Measurements from ENCODE around the gene NRCAM. TPM values are rescaled to one million over a fixed set of nuclear protein-coding genes. Genes with fewer than 3 reads are reported as not detected.

NRCAM gene
- total and polyA plus RNA-seq, 12 donors, result 0.08 to 1.3 (median 0.38) TPM

DNA sequence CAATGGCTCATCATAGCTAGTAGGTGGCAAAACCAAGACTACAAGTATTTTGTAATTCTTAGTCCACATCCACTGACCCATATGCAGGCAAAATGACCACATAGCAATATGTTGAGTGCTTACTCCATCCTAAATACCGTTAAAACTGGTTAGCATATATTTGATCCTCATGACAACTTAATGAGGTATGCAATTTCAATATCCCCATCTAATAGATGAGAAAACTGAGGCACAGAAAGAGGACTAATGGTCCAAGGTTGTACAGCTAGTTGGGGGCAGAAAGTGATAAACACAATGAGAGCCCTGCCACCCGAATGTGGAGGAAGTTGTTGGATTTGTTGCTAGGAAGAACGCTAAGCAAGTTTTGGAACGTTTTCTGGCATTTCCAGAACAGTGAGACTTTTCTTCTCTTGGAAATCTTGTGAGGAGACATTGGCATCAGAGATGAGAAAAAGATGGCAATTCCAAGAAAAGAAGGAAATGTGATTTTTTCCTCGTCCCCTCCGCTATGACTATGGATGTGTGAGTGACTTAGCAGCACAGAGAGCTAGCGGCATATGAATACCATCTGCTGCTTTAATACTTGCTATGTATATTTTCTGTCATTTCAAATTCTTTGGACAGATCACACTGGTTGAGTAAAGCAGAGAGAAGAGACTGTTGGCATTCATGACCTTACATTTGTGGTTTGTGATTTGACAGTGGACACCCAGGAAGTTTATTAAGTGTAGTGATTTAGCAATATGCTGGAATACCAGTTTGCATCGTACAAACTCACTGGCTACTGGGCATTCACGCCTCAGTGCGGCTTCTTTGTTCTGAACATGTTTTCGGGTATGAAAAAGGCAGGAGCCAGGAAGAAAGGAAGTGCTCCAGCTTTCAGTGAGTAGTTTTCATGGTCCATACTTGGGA lies 51.5 kb downstream of the NRCAM start:
- 89 to 90% methylated on average over 11 of the region's 11 CpGs for WGBS, 2 donors
- Histone ChIP-seq H3K4me3 (no peak overlapping the region), H3K9me3 (no peaks in the 10 kb centered on the region), H3K4me1 (no peaks in the 10 kb centered on the region), H3K36me3 (no peaks in the 10 kb centered on the region), H3K27ac (no peak overlapping the region), H3K27me3 (no peaks in the 10 kb centered on the region)
- DNase-seq (no peak), ATAC-seq (no peak)
- TF ChIP-seq, protein P1, sequence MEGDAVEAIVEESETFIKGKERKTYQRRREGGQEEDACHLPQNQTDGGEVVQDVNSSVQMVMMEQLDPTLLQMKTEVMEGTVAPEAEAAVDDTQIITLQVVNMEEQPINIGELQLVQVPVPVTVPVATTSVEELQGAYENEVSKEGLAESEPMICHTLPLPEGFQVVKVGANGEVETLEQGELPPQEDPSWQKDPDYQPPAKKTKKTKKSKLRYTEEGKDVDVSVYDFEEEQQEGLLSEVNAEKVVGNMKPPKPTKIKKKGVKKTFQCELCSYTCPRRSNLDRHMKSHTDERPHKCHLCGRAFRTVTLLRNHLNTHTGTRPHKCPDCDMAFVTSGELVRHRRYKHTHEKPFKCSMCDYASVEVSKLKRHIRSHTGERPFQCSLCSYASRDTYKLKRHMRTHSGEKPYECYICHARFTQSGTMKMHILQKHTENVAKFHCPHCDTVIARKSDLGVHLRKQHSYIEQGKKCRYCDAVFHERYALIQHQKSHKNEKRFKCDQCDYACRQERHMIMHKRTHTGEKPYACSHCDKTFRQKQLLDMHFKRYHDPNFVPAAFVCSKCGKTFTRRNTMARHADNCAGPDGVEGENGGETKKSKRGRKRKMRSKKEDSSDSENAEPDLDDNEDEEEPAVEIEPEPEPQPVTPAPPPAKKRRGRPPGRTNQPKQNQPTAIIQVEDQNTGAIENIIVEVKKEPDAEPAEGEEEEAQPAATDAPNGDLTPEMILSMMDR (IDR thresholded peaks at IDR 0.05), result no peak
- intact Hi-C loops (cut with DNase I), result no loop called here

DNA sequence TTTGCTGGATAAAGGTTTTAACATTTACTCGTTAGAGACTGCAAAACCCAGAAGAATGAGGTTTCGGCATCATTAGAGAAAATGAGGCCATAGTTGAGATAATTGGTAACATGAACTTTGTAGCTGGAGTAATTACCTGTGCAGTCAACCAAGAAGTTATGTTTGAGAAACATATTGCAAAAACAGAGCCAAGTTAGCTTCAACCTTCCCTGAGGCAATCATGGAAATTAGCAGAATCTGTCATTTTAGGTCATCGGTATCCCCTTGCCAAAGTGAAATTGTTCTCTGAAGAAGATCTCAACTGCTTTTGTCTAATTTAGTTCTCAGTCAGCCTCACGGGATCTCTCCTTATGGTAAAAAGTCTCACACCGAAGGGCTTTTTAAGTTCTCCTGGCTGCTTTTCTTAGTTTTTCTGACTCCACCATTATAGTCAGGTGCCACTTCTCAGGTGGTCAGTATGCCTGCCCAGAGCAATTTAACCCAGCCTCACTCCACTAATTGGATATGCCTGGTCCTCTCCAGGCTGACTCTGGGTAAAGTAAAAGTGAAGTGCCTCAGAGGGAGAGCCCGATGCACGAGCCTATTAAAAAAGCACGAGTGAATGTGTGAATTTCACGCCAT lies 52.5 kb downstream of the NRCAM start:
- intact Hi-C loops (cut with DNase I), result no loop called here

DNA sequence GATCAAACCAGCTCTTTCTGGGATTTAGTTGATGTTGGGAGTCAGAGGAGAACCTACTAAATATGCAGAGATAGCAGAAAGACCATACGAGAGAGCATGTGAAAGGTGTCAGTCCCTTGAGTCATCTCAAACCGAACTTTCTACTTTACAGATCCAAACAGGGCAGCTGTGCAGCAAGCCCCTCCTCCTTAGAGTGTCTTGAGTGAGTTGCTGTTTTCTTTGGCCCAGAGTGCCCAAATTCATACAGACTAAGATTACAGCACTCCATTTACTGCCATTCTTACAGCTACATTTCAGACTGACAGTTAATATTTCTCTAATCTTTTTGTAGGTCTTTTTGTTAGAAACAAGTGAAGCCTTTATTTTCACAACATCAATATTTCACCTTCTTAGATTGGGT lies 53.4 kb downstream of the NRCAM start:
- ATAC-seq (no peak), DNase-seq (no peak)
- TF ChIP-seq, protein P1 (IDR thresholded peaks at IDR 0.05), result no peak
- Histone ChIP-seq H3K27me3 (peaks cover 0 to 5% (median 0%) of the 10 kb centered on the region in 7 donors), H3K9me3 (no peaks in the 10 kb centered on the region), H3K4me3 (no peak overlapping the region), H3K27ac (no peak overlapping the region), H3K36me3 (no peaks in the 10 kb centered on the region), H3K4me1 (no peaks in the 10 kb centered on the region)
- intact Hi-C loops (cut with DNase I), result no loop called here
- WGBS, 2 donors, result 33 to 46% methylated on average over 2 of the region's 2 CpGs

More for the DNA sequence above, 52.5 kb downstream of the NRCAM start:
- Histone ChIP-seq H3K4me1 (no peaks in the 10 kb centered on the region), H3K27ac (no peak overlapping the region), H3K27me3 (no peaks in the 10 kb centered on the region), H3K4me3 (no peak overlapping the region), H3K36me3 (no peaks in the 10 kb centered on the region), H3K9me3 (no peaks in the 10 kb centered on the region)
- ATAC-seq, result no peak
- WGBS, 2 donors, result 90 to 91% methylated on average over 9 of the region's 9 CpGs
- no peak for DNase-seq
- TF ChIP-seq, protein P1 (IDR thresholded peaks at IDR 0.05), result no peak

DNA sequence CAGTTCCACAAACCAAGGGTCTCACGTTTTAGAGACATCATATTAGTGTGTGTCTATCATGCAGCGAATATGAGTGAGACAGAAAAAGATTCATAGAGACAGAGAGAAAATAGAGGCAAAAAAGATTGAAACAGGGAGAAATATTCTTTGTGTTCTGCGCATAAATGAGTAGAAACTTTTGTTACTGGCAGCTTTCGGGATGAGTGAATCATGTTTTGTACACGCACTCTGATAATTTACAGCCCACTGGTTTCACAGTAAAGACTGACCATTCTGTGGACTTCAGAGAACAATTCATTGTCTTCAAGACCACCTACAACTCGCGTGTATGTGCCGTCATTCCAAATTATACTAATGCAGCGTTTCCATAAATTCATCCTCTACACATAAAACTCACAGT lies 60.2 kb downstream of the NRCAM start:
- Histone ChIP-seq H3K36me3 (no peaks in the 10 kb centered on the region), H3K4me1 (no peaks in the 10 kb centered on the region), H3K9me3 (no peaks in the 10 kb centered on the region), H3K27me3 (peaks cover 0 to 15% (median 4%) of the 10 kb centered on the region in 7 donors), H3K4me3 (no peak overlapping the region), H3K27ac (no peak overlapping the region)
- TF ChIP-seq, protein P1 (IDR thresholded peaks at IDR 0.05), result no peak
- 88 to 90% methylated on average over 9 of the region's 9 CpGs for WGBS, 2 donors
- DNase-seq (no peak), ATAC-seq (no peak)
- intact Hi-C loops (cut with DNase I), result no loop called here
